HUES6 (cell line): ENCODE measurements around the gene FBXW2.

Experiments used
- H3K27ac ChIP-seq: 2 replicates; pipeline ENCODE4 v1.7.0; 2013; ENCODE audit warnings: low read depth, mild to moderate bottlenecking, low read length, inconsistent platforms
- H3K27me3 ChIP-seq: 2 replicates; pipeline ENCODE4 v1.6.1; 2013; ENCODE audit warnings: low read length; ENCODE audit not compliant: control insufficient read depth, insufficient read depth
- H3K36me3 ChIP-seq: 2 replicates; pipeline ENCODE4 v1.6.1; 2013; ENCODE audit warnings: low read length; ENCODE audit not compliant: control insufficient read depth, insufficient read depth
- H3K4me1 ChIP-seq: 2 replicates; pipeline ENCODE4 v1.6.1; 2013; ENCODE audit warnings: low read length; ENCODE audit not compliant: control insufficient read depth, insufficient read depth
- H3K4me3 ChIP-seq: 2 replicates; pipeline ENCODE4 v1.5.1; 2013; ENCODE audit warnings: low read depth, low read length
- H3K9ac ChIP-seq: one replicate; pipeline ENCODE4 v1.6.1; 2013; ENCODE audit warnings: mild to moderate bottlenecking, low read length
- H3K9me3 ChIP-seq: 2 replicates; pipeline ENCODE4 v1.6.1; 2013; ENCODE audit warnings: low read depth, low read length; ENCODE audit not compliant: control insufficient read depth, insufficient read depth

The FBXW2 gene

GRCh38 chr9:120792898-120793765 lies at the start of gene FBXW2:
Gene FBXW2, minus strand, starts transcription at chr9:120793416. Its CDS starts 5,158 bp downstream, at chr9:120788258.
- Histone ChIP-seq H3K4me1 (0 out of 2 replicates have a peak, but pooled peaks cover 9% of the 10 kb centered on the region), H3K9ac (peak within 1 kb of the TSS; percentile 98), H3K27ac (peak within 1 kb of the TSS; percentile 91), H3K36me3 (peaks cover 28% of the 10 kb centered on the region), H3K4me3 (peak within 1 kb of the TSS; percentile 99), H3K9me3 (no peaks in the 10 kb centered on the region), H3K27me3 (no peaks in the 10 kb centered on the region)

DNA sequence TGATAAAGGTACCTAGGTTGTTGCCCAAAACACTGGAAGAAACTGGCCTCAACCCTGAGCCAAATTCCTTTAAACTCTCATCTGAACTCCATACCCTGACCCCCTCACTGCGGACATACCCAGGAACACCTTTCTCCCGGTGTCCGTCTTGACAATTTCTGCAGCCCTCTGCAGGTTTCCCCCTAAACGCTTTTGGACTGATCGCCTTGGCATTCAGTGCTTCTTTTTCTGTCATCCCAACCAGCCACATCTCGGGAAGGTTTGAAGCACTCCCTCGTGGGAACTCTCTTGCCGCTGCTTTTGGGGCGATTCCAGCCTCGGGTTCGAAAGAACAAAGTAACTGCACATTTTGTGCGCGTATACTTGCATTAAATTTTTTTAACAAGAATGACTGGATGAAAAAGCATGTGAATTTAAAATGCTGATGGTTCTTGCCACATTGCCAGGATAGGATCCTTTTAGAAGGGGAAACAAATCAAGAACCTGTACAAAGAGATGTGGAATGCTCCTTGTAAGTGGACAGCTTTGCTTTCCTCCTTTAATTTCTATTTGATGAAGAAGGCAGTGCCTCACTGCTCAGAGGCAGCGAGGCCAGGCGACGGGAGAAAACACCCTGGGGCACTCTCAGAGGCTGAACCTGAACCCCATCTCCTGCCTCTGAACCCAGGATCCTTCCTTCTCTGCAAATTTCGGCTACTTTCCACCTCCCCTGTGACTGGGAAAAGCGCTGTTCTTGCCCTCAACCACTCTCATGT lies 48.9 kb upstream of the FBXW2 start:
- peaks cover 10% of the 10 kb centered on the region for H3K36me3 ChIP-seq
- H3K9me3 ChIP-seq, result no peaks in the 10 kb centered on the region
- H3K4me1 ChIP-seq, result peaks cover 16% of the 10 kb centered on the region
- H3K4me3 ChIP-seq, result peak overlapping the region; percentile 93
- H3K27me3 ChIP-seq, result no peaks in the 10 kb centered on the region
- H3K9ac ChIP-seq, result peak overlapping the region; percentile 99
- peak overlapping the region; percentile 95 for H3K27ac ChIP-seq

DNA sequence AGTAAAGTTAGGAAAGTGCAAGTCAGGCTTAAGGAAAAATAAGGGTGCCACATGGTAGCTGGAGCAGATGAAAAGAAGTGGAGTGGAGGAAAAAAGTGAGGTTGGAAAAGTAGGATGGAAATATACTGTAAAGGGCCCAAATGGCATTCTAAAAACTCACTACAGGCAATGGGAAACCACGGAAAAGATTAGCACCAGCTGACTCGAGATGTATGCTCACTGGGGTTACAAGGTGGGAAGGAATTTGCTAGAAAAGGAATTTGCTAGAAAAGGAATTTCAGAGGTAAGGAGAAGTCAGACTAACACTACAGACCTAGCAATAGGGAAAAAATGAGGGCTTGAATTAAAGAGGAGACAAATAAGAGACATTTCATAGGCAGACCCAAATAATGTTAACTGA lies 45.9 kb upstream of the FBXW2 start:
- H3K9ac ChIP-seq, result no peak overlapping the region
- H3K27ac ChIP-seq, result no peak overlapping the region
- no peaks in the 10 kb centered on the region for H3K9me3 ChIP-seq
- H3K36me3 ChIP-seq, result peaks cover 19% of the 10 kb centered on the region
- no peaks in the 10 kb centered on the region for H3K27me3 ChIP-seq
- no peak overlapping the region for H3K4me3 ChIP-seq
- H3K4me1 ChIP-seq, result peaks cover 6% of the 10 kb centered on the region; the same call in 1 of the 2 replicates

GRCh38 chr9:120837921-120838320 lies 44.7 kb upstream of the FBXW2 start:
- Histone ChIP-seq H3K9ac (no peak overlapping the region), H3K4me1 (0 out of 2 replicates have a peak, but pooled peaks cover 3% of the 10 kb centered on the region), H3K4me3 (no peak overlapping the region), H3K27ac (no peak overlapping the region), H3K27me3 (no peaks in the 10 kb centered on the region), H3K9me3 (no peaks in the 10 kb centered on the region), H3K36me3 (peaks cover 24% of the 10 kb centered on the region)

- no peaks in the 10 kb centered on the region for H3K27me3 ChIP-seq
- H3K9me3 ChIP-seq, result no peaks in the 10 kb centered on the region
- peaks cover 59% of the 10 kb centered on the region for H3K36me3 ChIP-seq
- no peak overlapping the region for H3K9ac ChIP-seq
- no peaks in the 10 kb centered on the region for H3K4me1 ChIP-seq
- H3K4me3 ChIP-seq, result no peak overlapping the region
- H3K27ac ChIP-seq, result peak overlapping the region; percentile 5; the same call in 1 of the 2 replicates
Observed at GRCh38 chr9:120833325-120833724, 40.1 kb upstream of the FBXW2 start.

DNA sequence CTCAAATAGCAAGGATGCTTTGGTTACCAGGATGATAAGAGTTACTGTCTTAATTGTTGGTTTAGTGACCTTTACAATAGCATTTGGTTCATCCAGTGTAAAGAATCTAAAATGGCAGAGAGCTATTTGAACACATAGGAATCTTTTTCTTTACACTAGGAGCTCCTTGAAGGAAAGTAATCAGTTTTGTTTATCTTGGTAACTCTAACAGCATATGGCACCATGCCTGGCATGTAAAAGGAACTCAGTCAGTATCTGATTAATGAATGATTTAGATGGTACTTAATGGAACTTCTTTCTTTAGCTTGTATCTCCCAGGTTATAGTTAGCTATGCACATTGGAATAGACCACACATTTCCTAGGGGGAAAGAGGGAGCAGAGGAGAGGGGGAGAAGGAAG lies 39.6 kb upstream of the FBXW2 start:
- Histone ChIP-seq H3K9me3 (no peaks in the 10 kb centered on the region), H3K4me1 (no peaks in the 10 kb centered on the region), H3K4me3 (no peak overlapping the region), H3K9ac (no peak overlapping the region), H3K36me3 (peaks cover 57% of the 10 kb centered on the region), H3K27me3 (no peaks in the 10 kb centered on the region), H3K27ac (peak overlapping the region; percentile 5; the same call in 1 of the 2 replicates)

DNA sequence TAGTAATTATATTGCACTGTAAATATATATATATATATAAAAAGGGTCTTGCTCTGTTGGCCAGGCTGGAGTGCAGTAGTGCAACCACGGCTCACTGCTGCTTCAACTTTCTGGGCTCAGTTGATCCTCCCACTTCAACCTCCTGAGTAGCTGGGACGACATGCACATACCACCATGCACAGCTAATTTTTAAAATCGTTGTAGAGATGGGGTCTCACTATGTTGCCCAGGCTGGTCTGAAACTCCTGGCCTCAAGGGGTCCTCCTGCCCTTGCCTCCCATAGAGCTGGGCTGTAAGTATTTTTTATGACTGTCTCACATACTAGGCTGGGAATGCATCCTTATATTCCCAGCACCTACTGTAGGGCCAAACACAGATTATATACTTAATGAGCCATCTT lies 37.6 kb upstream of the FBXW2 start:
- H3K27me3 ChIP-seq, result no peaks in the 10 kb centered on the region
- H3K4me3 ChIP-seq, result no peak overlapping the region
- peaks cover 74% of the 10 kb centered on the region for H3K36me3 ChIP-seq

GRCh38 chr9:120830151-120830550 lies 36.9 kb upstream of the FBXW2 start:
- Histone ChIP-seq H3K4me3 (no peak overlapping the region), H3K36me3 (peaks cover 71% of the 10 kb centered on the region), H3K4me1 (no peaks in the 10 kb centered on the region), H3K9me3 (no peaks in the 10 kb centered on the region), H3K27me3 (no peaks in the 10 kb centered on the region), H3K27ac (no peak overlapping the region), H3K9ac (no peak overlapping the region)

More for the DNA sequence above, 37.6 kb upstream of the FBXW2 start:
- H3K4me1 ChIP-seq, result no peaks in the 10 kb centered on the region
- H3K27ac ChIP-seq, result no peak overlapping the region
- H3K9me3 ChIP-seq, result no peaks in the 10 kb centered on the region
- no peak overlapping the region for H3K9ac ChIP-seq

DNA sequence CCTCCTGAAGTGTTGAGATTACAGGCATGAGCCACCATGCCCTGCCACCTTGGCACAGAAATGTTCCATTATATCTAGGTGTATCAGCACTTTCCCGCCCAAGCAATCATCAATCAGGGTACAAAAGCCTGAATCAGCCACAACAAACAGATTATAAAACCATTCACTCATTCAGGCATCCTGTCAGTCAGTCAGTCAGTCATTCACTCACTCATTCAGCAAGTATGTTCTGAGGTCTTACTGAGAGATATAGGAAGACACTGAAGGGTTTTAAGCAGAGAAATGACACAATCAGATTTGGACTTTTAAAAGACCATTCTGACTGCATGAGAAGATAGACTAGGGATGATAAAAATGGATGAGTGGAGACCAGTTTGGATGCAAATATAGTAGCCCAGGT lies 36.4 kb upstream of the FBXW2 start:
- Histone ChIP-seq H3K27ac (no peak overlapping the region), H3K9ac (no peak overlapping the region), H3K4me3 (no peak overlapping the region), H3K27me3 (no peaks in the 10 kb centered on the region), H3K4me1 (no peaks in the 10 kb centered on the region), H3K9me3 (no peaks in the 10 kb centered on the region), H3K36me3 (peaks cover 71% of the 10 kb centered on the region)

- Histone ChIP-seq H3K36me3 (peaks cover 82% of the 10 kb centered on the region), H3K27ac (no peak overlapping the region), H3K9ac (no peak overlapping the region), H3K4me3 (no peak overlapping the region), H3K4me1 (no peaks in the 10 kb centered on the region), H3K9me3 (no peaks in the 10 kb centered on the region), H3K27me3 (no peaks in the 10 kb centered on the region)
Observed at GRCh38 chr9:120820095-120820494, 26.9 kb upstream of the FBXW2 start.

- H3K27me3 ChIP-seq, result no peaks in the 10 kb centered on the region
- no peaks in the 10 kb centered on the region for H3K9me3 ChIP-seq
- peaks cover 69% of the 10 kb centered on the region for H3K36me3 ChIP-seq
- H3K9ac ChIP-seq, result no peak overlapping the region
- H3K4me1 ChIP-seq, result no peaks in the 10 kb centered on the region
- H3K4me3 ChIP-seq, result no peak overlapping the region
- no peak overlapping the region for H3K27ac ChIP-seq
Observed at GRCh38 chr9:120818595-120818994, 25.4 kb upstream of the FBXW2 start.
